GM12878 (cell line): ENCODE measurements around the gene ADA. TPM values are rescaled to one million over a fixed set of nuclear protein-coding genes. Genes with fewer than 3 reads are reported as not detected.

ENCODE experiments used
- CHD2 ChIP-seq: IDR thresholded peaks from 2 replicates; pipeline ENCODE4 v1.6.1; 2011; ENCODE audit warnings: low read depth, low read length, improper control_type of control experiment, borderline replicate concordance
- MEF2A ChIP-seq: IDR thresholded peaks from 2 replicates; pipeline ENCODE4 v1.6.1; 2011; ENCODE audit warnings: low read depth, mild to moderate bottlenecking, low read length, moderate library complexity; ENCODE audit not compliant: insufficient read depth
- MYC ChIP-seq: IDR thresholded peaks from 2 replicates; pipeline ENCODE4 v1.6.1; 2011; ENCODE audit warnings: mild to moderate bottlenecking, low read length, moderate library complexity, inconsistent platforms; ENCODE audit not compliant: insufficient read depth, insufficient replicate concordance, insufficient read length, severe bottlenecking
- NR2F1 ChIP-seq: fragments of 450-650 bp; conservative IDR thresholded peaks from 2 replicates; pipeline ENCODE4 v1.6.1; 2017; ENCODE audit warnings: mild to moderate bottlenecking
- NRF1 ChIP-seq: conservative IDR thresholded peaks from 2 replicates; pipeline ENCODE4 v1.6.1; 2011; ENCODE audit warnings: mild to moderate bottlenecking, low read depth, low read length, improper control_type of control experiment
- YY1 ChIP-seq: IDR thresholded peaks from 2 replicates; pipeline ENCODE4 v1.6.1; 2011; ENCODE audit warnings: low read depth, mild to moderate bottlenecking, low read length
- ZBTB40 ChIP-seq: fragments of 450-650 bp; IDR thresholded peaks from 2 replicates; pipeline ENCODE4 v1.6.1; 2016; ENCODE audit warnings: mild to moderate bottlenecking, moderate library complexity, borderline replicate concordance
- polyA plus RNA-seq, 11 experiments: library from polyadenylated mRNA; depleted of rRNA in 4 of 11; unstranded in 6 of 11; stranded (reverse) in 5 of 11; fragments of >200 nt; fragmentation: Nextera tagmentation in 4 of 11; fragmentation: Illumina TruSeq in 1 of 11; extraction: Ambion mirVana in 4 of 11; extraction: Trizol in 1 of 11; gene quantifications; 1 replicate in 1 of 11; 2 replicates in 10 of 11; pipeline versions ENCODE4 v1.2.1 to v1.2.3, GENCODE V29; 2011 to 2016; ENCODE audit warnings: inconsistent platforms in 2 of 11, missing spikeins in 2 of 11, low read depth in 1 of 11
- total RNA-seq, 4 experiments: library from RNA; depleted of rRNA in 3 of 4; stranded (reverse); fragments of >200 nt in 3 of 4; fragmentation: Illumina TruSeq in 1 of 4; extraction: Trizol in 1 of 4; gene quantifications; 2 replicates each; pipeline versions ENCODE4 v1.2.1 to v1.2.3, GENCODE V29; 2013 to 2021

Gene ADA
- total and polyA plus RNA-seq, 10 of the 15 experiments (the other 5 are each of a cell fraction or from before 2014, with no cell fraction given), result 40.9 to 217 (median 90.8) TPM

GRCh38 chr20:44573501-44573869 is 78.0 kb downstream of the ADA start (continued):
- no peak for TF ChIP-seq MEF2A
- no peak for TF ChIP-seq ZBTB40
- no peak for TF ChIP-seq CHD2
- TF ChIP-seq NRF1, result no peak
- no peak for TF ChIP-seq MYC
- TF ChIP-seq NR2F1, result no peak
- TF ChIP-seq YY1, result no peak
- TF ChIP-seq, all 136 proteins: peak for 0
